Prostate gland (tissue), 2 donors: Measurements from ENCODE around the gene NAGA.

Source experiments
- POLR2A ChIP-seq: fragments of 450-650 bp; IDR thresholded peaks from one replicate; pipeline ENCODE4 v1.6.1; 2016; ENCODE audit warnings: antibody characterized with exemption, mild to moderate bottlenecking
- POLR2AphosphoS5 ChIP-seq: sonication (generic); formaldehyde crosslinking; IDR thresholded peaks from one replicate; pipeline ENCODE4 v1.6.1; 2017; ENCODE audit warnings: antibody characterized with exemption
- TF ChIP-seq, protein P1 (sequence below), 4 experiments: fragments of 200-600 bp in 2 of 4; fragments of 450-650 bp in 2 of 4; sonication (generic) in 2 of 4; IDR thresholded peaks; 1 replicate in 3 of 4; 2 replicates in 1 of 4; pipeline ENCODE4 v1.5.1; 2016 to 2019; ENCODE audit warnings: antibody characterized with exemption in 4 of 4, mild to moderate bottlenecking in 2 of 4, moderate library complexity in 2 of 4

DNA sequence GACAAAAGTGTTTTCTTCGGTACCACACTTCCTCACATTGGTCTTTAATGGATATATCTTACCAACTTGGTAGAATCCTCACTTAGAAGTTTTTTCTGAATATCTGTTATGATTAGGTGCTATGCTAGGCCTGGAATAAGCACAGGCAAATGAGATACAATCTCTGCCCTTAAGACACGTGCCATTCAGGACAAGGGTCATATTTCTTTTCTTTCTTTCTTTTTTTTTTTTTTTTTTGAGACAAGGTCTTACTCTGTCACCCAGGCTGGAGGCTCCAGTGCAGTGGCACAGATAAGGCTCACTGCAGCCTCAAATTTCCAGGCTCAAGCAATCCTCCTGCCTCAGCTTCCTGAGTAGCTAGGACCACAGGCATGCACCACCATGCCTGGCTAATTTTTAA lies 49.0 kb downstream of the NAGA start:
- TF ChIP-seq, protein P1, sequence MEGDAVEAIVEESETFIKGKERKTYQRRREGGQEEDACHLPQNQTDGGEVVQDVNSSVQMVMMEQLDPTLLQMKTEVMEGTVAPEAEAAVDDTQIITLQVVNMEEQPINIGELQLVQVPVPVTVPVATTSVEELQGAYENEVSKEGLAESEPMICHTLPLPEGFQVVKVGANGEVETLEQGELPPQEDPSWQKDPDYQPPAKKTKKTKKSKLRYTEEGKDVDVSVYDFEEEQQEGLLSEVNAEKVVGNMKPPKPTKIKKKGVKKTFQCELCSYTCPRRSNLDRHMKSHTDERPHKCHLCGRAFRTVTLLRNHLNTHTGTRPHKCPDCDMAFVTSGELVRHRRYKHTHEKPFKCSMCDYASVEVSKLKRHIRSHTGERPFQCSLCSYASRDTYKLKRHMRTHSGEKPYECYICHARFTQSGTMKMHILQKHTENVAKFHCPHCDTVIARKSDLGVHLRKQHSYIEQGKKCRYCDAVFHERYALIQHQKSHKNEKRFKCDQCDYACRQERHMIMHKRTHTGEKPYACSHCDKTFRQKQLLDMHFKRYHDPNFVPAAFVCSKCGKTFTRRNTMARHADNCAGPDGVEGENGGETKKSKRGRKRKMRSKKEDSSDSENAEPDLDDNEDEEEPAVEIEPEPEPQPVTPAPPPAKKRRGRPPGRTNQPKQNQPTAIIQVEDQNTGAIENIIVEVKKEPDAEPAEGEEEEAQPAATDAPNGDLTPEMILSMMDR (IDR thresholded peaks at IDR 0.05) = no peak
- TF ChIP-seq POLR2A (no peak), POLR2AphosphoS5 (no peak)
